HepG2 (cell line): ENCODE results near the gene CRISPLD2. TPM values are rescaled to one million over a fixed set of nuclear protein-coding genes. Genes with fewer than 3 reads are reported as not detected.

Source experiments
- CHCHD3 ChIP-seq: sonication (generic); formaldehyde crosslinking; IDR thresholded peaks from 2 replicates; pipeline ENCODE4 v1.8.0; 2022; ENCODE audit warnings: mild to moderate bottlenecking, missing genetic modification reagents, moderate library complexity
- HMGA1 ChIP-seq: sonication (generic); formaldehyde crosslinking; conservative IDR thresholded peaks from 2 replicates; pipeline ENCODE4 v1.4.0; 2020; ENCODE audit warnings: missing genetic modification reagents
- IKZF5 ChIP-seq: IDR thresholded peaks from 2 replicates; pipeline ENCODE4 v1.6.1; 2018; ENCODE audit warnings: missing genetic modification reagents, mild to moderate bottlenecking, missing compliant biosample characterization
- KMT2A ChIP-seq: sonication (generic); formaldehyde crosslinking; IDR thresholded peaks from 2 replicates; pipeline ENCODE4 v1.4.0; 2020; ENCODE audit warnings: missing genetic modification reagents
- MATR3 ChIP-seq: sonication (generic); formaldehyde crosslinking; IDR thresholded peaks from 2 replicates; pipeline ENCODE4 v1.4.0; 2020; ENCODE audit warnings: missing genetic modification reagents
- NFKB2 ChIP-seq: sonication (generic); formaldehyde crosslinking; IDR thresholded peaks from 2 replicates; pipeline ENCODE4 v1.4.0; 2020; ENCODE audit warnings: missing genetic modification reagents, borderline replicate concordance
- PBX2 ChIP-seq: IDR thresholded peaks from 2 replicates; pipeline ENCODE4 v1.6.1; 2016; ENCODE audit warnings: control low read depth
- PHF8 ChIP-seq: sonication (generic); formaldehyde crosslinking; IDR thresholded peaks from 2 replicates; pipeline ENCODE4 v1.5.0; 2020; ENCODE audit warnings: missing genetic modification reagents
- RBM22 ChIP-seq: fragments of 200-400 bp; formaldehyde crosslinking; optimal IDR thresholded peaks from 2 replicates; pipeline ENCODE3; 2017; ENCODE audit warnings: mild to moderate bottlenecking, low read length, moderate library complexity
- SP1 ChIP-seq, 2 experiments: fragments of 450-650 bp in 1 of 2; sonication (generic) in 1 of 2; formaldehyde crosslinking in 1 of 2; IDR thresholded peaks; 2 replicates each; pipeline versions ENCODE4 v1.4.0 to v1.6.1; 2016 to 2020; ENCODE audit warnings: missing genetic modification reagents in 1 of 2
- ZBTB33 ChIP-seq: sonication (generic); formaldehyde crosslinking; IDR thresholded peaks from 2 replicates; pipeline ENCODE4 v1.4.0; 2020; ENCODE audit warnings: missing genetic modification reagents
- ZHX2 ChIP-seq, 2 experiments: sonication (generic) in 1 of 2; formaldehyde crosslinking in 1 of 2; IDR thresholded peaks; 2 replicates each; pipeline versions ENCODE4 v1.6.1 to v1.9.0; 2014 to 2022; ENCODE audit warnings: antibody characterized with exemption in 1 of 2, borderline replicate concordance in 1 of 2, inconsistent platforms in 1 of 2, low read depth in 1 of 2, missing genetic modification reagents in 1 of 2
- ZNF232 ChIP-seq: sonication (generic); formaldehyde crosslinking; IDR thresholded peaks from 2 replicates; pipeline ENCODE4 v1.4.0; 2020; ENCODE audit warnings: missing genetic modification reagents, borderline replicate concordance
- ZNF343 ChIP-seq: sonication (generic); formaldehyde crosslinking; IDR thresholded peaks from 2 replicates; pipeline ENCODE4 v1.4.0; 2020; ENCODE audit warnings: mild to moderate bottlenecking, missing genetic modification reagents
- ZNF446 ChIP-seq: sonication (generic); formaldehyde crosslinking; IDR thresholded peaks from 2 replicates; pipeline ENCODE4 v1.5.0; 2020; ENCODE audit warnings: mild to moderate bottlenecking, missing genetic modification reagents
- ZNF552 ChIP-seq: sonication (generic); formaldehyde crosslinking; IDR thresholded peaks from 2 replicates; pipeline ENCODE4 v1.9.0; 2022; ENCODE audit warnings: missing genetic modification reagents, mild to moderate bottlenecking, borderline replicate concordance
- polyA plus RNA-seq, 8 experiments: library from polyadenylated mRNA; depleted of rRNA in 3 of 8; stranded (reverse) in 7 of 8; unstranded in 1 of 8; fragments of >200 nt; fragmentation: Illumina TruSeq in 4 of 8; extraction: Trizol in 4 of 8; gene quantifications; 2 replicates each; pipeline versions ENCODE4 v1.2.1 to v1.2.3, GENCODE V29; 2011 to 2016; ENCODE audit warnings: low read depth in 4 of 8, missing spikeins in 1 of 8, mixed read lengths in 1 of 8; ENCODE audit not compliant: insufficient read depth in 1 of 8
- total RNA-seq, 5 experiments: library from RNA; depleted of rRNA; stranded (reverse); fragments of >200 nt; fragmentation: Illumina TruSeq; extraction: Trizol; gene quantifications; 2 replicates each; pipeline ENCODE4 v1.2.3, GENCODE V29; 2016; ENCODE audit warnings: low read depth in 1 of 5

The CRISPLD2 gene
- total and polyA plus RNA-seq, 2 of the 13 experiments (the other 11 are each of a cell fraction or from before 2014, with no cell fraction given): 0.04 to 0.31 TPM

GRCh38 chr16:84933774-84934631 lies 114.2 kb downstream of the CRISPLD2 start (continued):
- TF ChIP-seq NFKB2 (CRISPR knock-in tag): peak; percentile 37; the same call in 1 of the 2 replicates
- TF ChIP-seq ZBTB33: no peak
- no peak for TF ChIP-seq CHCHD3 (CRISPR knock-in tag)
- TF ChIP-seq ZNF232 (CRISPR knock-in tag): peak; percentile 78; the same call in 1 of the 2 replicates
- no peak for TF ChIP-seq RBM22
- peak; percentile 58; the same call in 1 of the 2 replicates for TF ChIP-seq KMT2A (CRISPR knock-in tag)
- TF ChIP-seq SP1 (IDR thresholded peaks at IDR 0.05): no peak
- TF ChIP-seq SP1 (CRISPR knock-in tag; IDR thresholded peaks at IDR 0.05): peak; percentile 20; the same call in 1 of the 2 replicates
- no peak for TF ChIP-seq ZNF552 (CRISPR knock-in tag)
- TF ChIP-seq ZHX2 (IDR thresholded peaks at IDR 0.05; ENCODE audit: low read depth): 0 out of 2 replicates have a peak, but pooled peaks have one; percentile 49
- TF ChIP-seq ZHX2 (CRISPR knock-in tag; IDR thresholded peaks at IDR 0.05; ENCODE audit: borderline replicate concordance): no peak
- no peak for TF ChIP-seq ZNF446 (CRISPR knock-in tag)
- TF ChIP-seq IKZF5 (CRISPR knock-in tag): peak; percentile 68; the same call in 1 of the 2 replicates
- TF ChIP-seq MATR3 (CRISPR knock-in tag): 0 out of 2 replicates have a peak, but pooled peaks have one; percentile 32
- peak; percentile 44; the same call in 1 of the 2 replicates for TF ChIP-seq PHF8 (CRISPR knock-in tag)
- TF ChIP-seq PBX2: 0 out of 2 replicates have a peak, but pooled peaks have one; percentile 35
- TF ChIP-seq ZNF343 (CRISPR knock-in tag): no peak
- TF ChIP-seq HMGA1 (CRISPR knock-in tag): no peak
